Kidney glomerular epithelial cell (primary cell): ENCODE results near the gene HMGCLL1.

ENCODE experiments used
- DNase-seq: peaks from one replicate; lab custom pipeline; 2025; lab: John Stamatoyannopoulos, UW

HMGCLL1 gene

GRCh38 chr6:55578537-55579363 lies at the start of gene HMGCLL1:
Gene HMGCLL1, minus strand, starts transcription at chr6:55579192. Its CDS starts 137 bp downstream, at chr6:55579055.
- DNase-seq: peak; percentile 31

- DNase-seq: no peak
Observed at GRCh38 chr6:55621993-55622392, 43.0 kb upstream of the HMGCLL1 start.

- DNase-seq: no peak
Observed at GRCh38 chr6:55621244-55621643, 42.3 kb upstream of the HMGCLL1 start.

- DNase-seq: peak; percentile 51
Observed at GRCh38 chr6:55617272-55617671, 38.3 kb upstream of the HMGCLL1 start.

- DNase-seq: no peak
Observed at GRCh38 chr6:55604021-55604420, 25.0 kb upstream of the HMGCLL1 start.

- DNase-seq: no peak
Observed at GRCh38 chr6:55601120-55601519, 22.1 kb upstream of the HMGCLL1 start.

GRCh38 chr6:55594442-55594841 lies 15.4 kb upstream of the HMGCLL1 start:
- DNase-seq: no peak

GRCh38 chr6:55584654-55585354 lies 5.8 kb upstream of the HMGCLL1 start:
- no peak for DNase-seq

GRCh38 chr6:55576811-55577210 lies 2.2 kb downstream of the HMGCLL1 start:
- DNase-seq: no peak

GRCh38 chr6:55574556-55574955 lies 4.4 kb downstream of the HMGCLL1 start:
- no peak for DNase-seq

- DNase-seq: no peak
Observed at GRCh38 chr6:55569638-55570037, 9.4 kb downstream of the HMGCLL1 start.

- no peak for DNase-seq
Observed at GRCh38 chr6:55568808-55569439, 10.1 kb downstream of the HMGCLL1 start.

- no peak for DNase-seq
Observed at GRCh38 chr6:55567558-55567957, 11.4 kb downstream of the HMGCLL1 start.

GRCh38 chr6:55566036-55566710 lies 12.8 kb downstream of the HMGCLL1 start:
- no peak for DNase-seq

GRCh38 chr6:55562318-55562717 lies 16.7 kb downstream of the HMGCLL1 start:
- no peak for DNase-seq

GRCh38 chr6:55560290-55560885 lies 18.6 kb downstream of the HMGCLL1 start:
- DNase-seq: no peak

GRCh38 chr6:55557146-55557545 lies 21.8 kb downstream of the HMGCLL1 start:
- no peak for DNase-seq

GRCh38 chr6:55545791-55546190 lies 33.2 kb downstream of the HMGCLL1 start:
- DNase-seq: no peak

GRCh38 chr6:55543633-55544309 lies 35.2 kb downstream of the HMGCLL1 start:
- DNase-seq: no peak

GRCh38 chr6:55541024-55541423 lies 38.0 kb downstream of the HMGCLL1 start:
- no peak for DNase-seq

GRCh38 chr6:55536391-55536956 lies 42.5 kb downstream of the HMGCLL1 start:
- DNase-seq: no peak
